Stimulated activated CD8-positive, alpha-beta memory T cell treated with anti-CD3 and anti-CD28 coated beads, Interleukin-2, amount 100 ng/mL, for 1 hour (primary cell): ENCODE results near the gene CDKN2A.

Experiments
- DNase-seq, 2 donors: peaks; one replicate each; pipeline ENCODE4 v3.0.0-alpha.2; 2020; ENCODE audit warnings: low read depth in 2 of 2

The CDKN2A gene

DNA sequence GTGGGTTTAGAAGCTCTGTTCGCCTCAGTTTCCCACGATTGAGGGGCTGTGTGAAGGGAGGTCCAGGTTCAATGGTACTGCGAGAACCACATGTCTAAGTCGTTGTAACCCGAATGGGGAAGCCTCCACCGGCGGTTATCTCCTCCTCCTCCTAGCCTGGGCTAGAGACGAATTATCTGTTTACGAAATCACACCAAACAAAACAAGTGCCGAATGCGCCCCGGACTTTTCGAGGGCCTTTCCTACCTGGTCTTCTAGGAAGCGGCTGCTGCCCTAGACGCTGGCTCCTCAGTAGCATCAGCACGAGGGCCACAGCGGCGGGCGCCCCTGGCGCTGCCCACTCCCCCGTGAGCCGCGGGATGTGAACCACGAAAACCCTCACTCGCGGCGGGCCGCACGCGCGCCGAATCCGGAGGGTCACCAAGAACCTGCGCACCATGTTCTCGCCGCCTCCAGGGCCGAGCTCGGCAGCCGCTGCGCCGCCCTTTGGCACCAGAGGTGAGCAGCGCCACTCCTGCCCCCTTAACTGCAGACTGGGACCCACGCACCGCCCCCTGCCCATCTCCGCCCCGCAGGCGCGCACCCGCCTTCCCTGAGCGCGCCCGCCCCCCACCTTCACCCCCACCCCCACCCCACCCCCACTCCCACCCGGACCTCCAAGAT, at the start of gene CDKN2A:
TSS of gene CDKN2A (minus strand) at position 500 of the 663 bp plus-strand sequence.
- no peak for DNase-seq

DNA sequence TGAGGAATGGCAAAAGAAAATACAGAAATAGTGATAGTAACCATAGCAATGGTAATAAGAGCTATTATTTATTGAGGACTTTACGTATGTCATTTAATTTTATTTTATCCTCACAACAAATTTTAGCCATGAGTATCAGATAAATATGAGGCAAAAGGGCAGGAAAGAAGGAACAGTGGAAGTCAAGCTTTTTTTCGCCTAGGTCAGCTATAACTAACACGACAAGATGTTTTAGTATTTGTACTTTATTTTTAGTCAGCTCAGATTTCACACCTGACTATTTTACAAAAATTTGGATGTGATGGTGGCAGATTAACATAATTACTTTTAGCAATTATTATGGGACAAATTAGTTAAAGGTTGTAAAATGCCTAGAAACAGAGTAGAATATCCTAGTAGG, 49.7 kb upstream of the CDKN2A start:
- DNase-seq: no peak

DNA sequence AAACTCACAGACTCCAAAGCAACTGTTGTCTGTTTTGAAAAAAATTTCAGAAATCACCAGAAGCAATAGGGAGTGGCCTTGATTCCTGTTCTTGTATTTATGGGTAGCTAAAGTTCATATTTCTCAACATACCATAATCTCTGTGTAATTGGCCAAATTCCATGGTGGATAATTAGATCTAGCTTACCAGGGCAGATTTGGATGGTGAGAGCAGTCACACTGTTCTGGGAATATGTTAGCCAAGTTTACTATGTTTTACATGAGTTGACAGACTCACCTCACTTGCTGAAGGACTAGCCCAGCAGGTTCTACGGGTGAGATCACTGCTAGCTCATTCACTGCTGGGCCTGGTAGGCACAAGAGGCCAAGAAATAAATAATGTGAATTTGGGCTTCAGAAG, 47.6 kb upstream of the CDKN2A start:
- no peak for DNase-seq

DNA sequence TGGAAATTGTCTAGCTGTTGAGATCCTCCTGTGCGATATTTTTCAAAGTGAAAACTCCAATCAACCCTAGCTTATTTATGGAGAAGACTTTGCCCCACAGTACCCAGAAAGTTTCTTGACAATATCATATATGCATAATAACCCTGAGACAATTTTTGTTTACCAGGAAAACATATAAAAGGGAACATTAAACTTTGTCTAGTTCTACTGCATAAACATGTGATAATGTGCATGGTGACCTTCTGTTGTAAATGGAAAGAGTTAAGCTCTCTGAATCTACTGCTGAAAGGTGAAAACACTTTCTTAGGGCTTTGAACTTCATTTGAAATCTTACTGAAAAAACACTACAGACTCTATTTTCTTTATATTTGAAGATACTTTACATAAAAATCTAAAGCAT, 47.2 kb upstream of the CDKN2A start:
- DNase-seq: no peak

DNA sequence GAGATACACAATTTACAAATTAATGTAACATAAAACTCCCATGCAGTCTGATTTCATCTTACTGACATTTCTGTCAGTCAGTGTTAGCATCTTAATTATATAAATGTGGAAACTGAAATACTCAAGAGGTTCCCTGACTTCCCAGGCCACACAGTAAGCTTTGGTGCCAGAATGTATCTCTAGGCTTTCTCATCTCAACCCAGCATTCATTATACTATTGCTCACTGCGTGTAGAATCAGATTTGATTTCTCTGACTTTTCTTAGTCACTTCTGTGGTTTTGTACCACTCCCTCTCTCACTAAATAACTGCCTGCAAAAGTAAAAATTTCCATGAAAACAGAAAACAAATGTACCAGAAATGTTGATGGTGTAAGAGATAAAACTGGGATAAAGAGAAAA, 46.6 kb upstream of the CDKN2A start:
- no peak for DNase-seq

DNA sequence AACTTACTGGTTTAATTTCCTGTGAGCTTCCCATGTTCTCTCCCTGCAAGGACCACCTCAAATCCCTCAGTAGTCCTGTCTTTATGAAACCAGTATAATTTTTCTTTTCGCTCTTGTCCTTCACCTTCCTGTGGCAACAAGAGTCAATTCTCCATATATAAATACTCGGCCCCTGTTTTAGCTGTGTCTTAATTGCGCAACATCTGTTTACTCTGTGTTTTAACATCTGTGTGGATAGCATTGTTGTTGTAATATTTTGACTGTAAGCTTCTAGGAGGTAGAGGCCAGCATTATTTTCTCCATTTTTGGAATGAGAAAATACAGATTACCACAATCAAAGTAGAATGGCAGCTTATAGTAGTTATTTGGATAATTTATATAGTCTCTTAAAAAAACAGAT, 45.1 kb upstream of the CDKN2A start:
- DNase-seq: no peak

DNA sequence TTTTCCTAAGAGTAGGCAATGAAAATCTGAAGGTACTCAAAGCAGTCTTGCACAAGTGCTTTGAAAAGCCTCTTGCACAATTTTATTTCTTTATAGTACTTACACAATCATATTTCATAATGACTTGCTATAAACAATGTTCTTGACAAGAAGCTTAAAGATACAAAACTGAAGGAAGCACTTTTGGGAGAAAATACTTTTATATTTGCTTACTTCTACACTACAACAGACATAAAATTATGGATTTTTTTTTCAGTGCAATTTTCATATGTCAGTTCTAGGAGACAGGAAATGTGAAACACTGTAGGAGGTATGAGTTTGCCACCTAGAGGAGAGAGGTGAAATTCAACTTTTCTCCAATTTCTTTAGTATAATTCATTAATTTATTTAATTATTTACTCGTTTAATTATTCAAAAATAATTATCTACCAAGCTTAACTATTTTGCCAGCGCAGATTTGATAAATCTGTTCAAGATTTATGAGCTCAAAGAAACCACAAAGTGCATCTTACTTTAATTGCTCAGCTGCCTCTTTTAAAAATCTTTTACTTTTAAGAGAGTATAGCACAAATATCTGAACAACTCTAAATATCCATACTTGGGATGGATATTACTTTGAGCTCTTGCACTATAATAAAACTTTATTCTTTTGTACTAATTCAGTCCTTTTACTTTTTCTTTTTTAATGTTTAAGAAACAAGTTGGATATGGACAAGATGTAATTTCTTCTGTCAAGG, 43.9 kb upstream of the CDKN2A start:
- no peak for DNase-seq

DNA sequence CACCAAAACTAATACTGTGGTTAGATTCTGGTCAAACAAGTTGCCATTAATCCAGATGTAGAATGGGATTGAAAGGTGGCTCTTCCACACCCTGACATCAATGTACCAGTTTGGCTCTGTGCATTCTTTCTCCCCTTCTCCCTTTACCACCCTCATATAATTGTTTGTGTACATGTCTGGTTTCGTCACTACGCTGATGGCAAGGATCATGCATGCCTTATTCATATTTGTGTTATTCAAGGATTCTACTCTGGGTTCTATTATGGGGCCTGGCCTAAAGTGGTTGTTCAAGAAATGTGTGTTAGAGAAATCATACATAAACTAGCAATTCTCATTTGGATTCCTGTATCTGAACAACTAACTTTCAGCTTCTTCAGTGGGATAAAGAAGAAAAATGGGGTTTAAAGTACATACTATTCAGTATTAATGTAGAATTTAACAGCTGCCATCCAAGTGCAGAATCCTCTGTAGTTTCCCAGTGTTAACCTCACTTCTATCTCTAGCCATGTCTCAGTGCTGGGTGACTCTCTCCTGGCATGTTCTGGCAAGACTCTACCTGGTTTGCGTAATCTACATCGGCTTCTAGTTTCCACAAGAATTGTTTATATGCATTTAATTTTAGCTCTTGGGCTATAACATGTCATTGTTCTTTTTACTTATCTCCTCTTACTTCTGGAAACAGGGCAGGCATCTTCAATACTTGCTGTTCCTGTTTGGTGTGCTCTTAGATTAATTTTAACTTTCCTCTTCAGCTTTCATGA, 42.9 kb upstream of the CDKN2A start:
- DNase-seq: no peak

DNA sequence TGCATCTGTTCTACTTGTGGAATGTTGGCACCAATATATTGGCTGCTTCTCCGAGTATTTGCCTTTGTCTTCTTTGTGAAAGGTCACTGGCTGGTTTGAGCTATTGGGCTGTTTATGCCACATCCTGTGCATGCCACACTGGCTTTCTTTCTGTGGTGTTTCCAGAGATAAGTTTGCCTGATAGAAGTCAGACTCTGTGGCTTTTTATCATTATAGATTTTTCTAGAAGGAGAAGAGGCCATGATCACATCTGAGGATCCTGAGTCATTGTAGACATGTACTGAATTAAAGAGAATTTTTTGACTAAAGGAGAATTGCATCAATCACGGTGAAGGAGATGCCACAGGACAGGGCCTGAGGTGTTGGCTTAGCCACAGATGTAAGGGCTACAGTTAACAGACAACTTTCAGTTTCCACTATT, 41.4 kb upstream of the CDKN2A start:
- DNase-seq: no peak

DNA sequence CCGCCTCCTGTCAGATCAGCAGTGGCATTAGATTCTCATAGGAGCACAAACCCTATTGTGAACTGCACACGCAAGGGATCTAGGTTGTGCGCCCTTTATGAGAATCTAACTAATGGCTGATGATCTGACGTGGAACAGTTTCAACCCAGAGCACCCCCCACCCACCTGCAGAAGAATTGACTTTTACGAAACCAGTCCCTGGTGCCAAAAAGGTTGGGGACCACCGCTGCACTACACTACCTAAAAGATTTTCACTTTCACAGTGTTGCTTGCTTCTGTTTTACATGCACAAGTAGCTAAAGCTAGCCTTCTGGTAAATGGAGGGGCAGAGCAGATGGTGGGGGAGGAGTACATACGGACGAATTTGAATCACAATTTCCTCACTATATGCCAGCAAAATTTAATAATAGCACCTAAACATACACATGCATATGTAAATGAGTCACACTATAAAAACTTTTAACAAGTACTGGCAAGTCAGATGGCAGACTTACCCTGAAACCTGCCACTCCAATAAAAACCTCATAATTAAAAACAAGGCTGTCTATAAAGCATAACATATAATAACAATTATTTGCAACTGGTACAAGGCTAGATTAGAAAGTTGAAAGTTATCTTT, 38.9 kb upstream of the CDKN2A start:
- DNase-seq: no peak

DNA sequence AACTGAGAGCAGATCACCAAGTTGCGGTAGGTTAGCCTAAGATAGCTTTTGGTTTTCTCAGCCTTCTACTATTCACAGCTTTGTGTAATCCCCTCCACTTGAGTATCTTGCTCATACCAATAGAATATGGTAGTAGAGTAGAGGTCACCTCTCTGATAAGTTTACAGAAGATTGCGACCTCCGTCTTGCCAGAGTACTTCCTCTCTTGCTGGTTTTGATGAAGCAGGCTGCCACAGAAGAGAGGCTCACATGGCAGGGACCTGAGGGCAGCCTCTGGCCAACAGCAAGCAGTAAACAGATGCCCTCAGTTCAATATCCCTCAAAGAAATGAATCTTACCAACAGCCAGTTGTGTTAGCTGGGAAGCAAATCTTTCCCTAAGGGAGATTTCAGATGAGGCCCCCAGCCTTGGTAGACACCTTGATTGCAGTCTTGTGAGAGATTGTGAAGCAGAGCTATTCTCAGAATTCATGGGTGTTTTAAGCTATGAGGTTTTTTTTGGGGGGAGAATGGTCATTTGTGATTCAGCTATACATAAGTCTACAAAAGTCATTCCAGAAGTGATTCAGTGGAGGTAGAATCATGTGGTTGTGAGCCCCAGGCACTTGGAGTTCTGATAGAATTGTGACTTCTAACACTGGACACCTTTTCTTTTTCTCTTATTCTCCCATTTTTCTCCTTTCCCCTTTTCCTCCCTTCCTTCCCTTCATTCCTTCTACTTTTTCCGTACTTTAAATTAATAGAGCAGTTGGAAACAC, 37.6 kb upstream of the CDKN2A start:
- no peak for DNase-seq

DNA sequence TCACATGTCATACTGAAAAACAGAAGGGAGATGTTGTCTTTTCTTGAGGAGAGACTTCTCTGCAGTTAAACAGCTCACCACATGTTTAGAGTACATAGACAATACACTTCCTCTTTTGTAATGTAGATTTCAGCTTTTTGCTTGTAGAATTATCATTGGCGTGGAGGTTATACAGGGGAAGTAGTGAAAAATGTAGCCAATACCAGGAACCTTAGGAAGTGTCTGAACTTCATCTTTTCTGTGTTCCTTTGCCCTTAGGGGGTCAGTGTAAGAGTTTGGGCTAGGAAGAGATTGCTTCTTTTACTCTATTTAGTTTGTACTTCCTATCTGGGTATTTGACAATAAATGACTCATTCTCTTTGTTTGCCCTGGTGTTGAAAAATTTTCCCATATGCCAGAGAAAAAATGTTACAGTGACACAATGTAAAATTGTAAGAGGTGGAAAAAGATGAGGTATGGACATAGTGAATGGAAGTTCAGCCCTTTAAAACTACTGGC, 36.0 kb upstream of the CDKN2A start:
- no peak for DNase-seq

DNA sequence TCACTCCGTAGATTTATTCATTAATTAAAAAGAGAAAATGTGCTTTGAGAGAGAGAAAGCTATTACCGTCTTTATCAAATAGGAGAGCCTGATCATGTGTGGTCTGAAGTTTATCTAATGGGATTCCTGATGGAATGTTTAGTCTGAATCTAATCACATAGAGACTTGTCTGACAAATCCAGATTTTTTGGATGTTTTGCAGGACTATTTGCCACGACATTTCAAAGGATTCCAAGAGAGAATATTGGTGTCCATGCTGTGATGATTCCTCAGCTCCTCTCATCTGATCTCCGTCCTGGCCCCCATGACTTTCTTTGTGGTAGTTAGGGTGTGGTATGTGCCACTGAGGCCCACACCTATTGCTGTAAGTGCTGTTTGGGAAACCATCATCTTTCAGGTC, 35.0 kb upstream of the CDKN2A start:
- no peak for DNase-seq

DNA sequence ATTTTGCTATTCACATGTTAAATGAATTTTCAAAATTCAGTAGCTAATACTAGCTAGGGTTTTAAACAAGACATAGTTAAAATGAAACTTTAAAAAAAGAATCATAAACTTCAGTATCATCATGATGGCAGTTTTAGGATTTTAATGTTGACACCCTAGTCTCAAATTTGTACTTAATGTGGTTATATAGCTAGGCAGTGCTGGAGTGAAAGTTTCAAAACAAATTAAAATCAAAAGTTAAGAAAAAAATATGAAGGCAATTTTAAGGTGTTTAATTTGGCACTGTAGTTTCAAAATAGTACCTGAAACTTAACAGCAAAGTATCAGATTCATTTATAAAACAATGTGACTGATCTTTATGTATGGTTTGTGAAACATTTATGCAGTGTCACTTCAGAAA, 34.2 kb upstream of the CDKN2A start:
- DNase-seq: no peak

DNA sequence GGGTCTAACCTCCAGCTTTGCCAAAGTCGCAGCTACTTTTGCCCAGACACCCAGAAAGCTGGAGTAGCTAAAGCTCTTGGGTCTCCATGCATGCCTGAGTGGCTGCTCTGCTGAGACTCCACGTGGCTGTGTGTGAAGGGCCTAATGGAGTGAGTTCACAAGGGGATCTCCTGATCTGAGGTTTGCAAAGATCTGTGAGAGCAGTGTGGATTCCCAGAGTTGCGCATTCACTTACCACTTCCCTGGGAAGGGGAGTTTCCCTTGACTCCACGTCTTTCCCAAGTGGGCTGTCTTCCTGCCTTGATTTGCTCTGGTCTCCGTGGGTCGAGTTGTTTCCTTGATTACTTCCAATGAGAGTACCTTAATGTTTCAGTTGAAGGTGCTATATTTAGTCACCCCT, 32.5 kb upstream of the CDKN2A start:
- DNase-seq: no peak

DNA sequence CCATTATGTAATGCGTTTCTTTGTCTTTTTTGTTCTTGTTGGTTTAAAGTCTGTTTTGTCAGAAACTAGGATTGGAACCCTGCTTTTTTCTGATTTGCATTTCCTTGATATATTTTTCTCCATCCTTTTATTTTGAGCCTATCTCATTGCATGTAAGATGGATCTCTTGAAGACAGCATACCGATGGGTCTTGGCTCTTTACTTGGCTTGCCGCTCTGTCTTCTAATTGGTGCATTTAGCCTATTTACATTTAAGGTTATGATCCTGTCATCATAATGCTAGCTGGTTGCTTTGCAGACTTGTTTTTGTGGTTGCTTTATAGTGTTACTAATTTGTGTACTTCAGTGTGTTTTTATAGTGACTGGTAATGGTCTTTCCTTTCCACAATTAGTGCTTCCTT, 28.2 kb upstream of the CDKN2A start:
- DNase-seq: no peak

DNA sequence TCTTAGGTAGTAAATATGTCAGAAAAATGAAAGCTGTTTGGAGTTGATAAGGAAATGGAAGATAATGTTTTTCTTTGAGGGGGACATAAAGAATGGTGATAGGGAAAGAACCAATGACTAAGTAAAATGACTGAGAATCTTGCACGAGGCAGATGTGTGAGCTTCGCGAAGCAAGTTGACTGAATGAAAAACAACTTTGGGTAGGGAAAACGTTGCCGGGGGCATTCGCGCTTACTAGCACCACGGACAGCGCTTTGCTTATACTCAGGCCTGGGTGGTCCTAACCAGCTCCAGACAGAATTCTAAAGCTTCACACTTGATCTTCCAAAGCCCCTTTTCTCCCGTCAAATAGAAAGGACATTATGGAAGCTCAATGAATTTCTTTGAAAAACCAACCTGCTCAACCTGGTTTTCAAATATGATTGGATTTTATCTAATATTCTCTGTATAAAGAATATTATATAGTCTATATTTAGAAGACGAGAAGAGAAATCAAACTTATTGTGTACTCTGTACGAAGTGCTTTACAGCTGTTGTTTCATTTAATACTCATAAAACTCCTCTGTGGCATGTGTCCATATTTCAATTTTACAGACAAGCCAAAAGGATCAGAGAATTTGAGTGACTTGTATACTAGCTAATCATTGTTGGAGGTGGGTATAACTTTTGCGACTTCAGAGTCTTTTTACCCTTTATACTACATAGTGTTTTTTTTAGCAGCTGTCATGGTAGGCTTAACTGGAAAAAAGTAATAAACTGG, 16.9 kb upstream of the CDKN2A start:
- no peak for DNase-seq

DNA sequence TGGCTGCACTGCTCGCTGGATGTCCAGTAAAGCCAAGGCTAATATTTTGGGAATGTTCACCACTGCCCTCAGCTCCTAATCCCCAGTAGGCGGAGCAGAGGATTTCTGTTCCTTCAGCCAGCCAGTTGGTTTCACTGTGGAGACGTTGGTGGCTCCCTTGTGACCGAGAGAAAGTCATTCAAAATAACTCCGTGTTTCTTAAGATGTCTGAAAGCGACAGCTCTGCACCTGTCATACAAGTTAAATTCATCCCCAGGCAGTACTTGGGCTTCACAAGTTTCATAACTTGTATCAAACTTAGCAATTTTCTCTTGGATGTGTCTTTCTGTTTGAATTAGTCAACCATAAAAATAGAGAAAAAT, 15.3 kb upstream of the CDKN2A start:
- DNase-seq: no peak

DNA sequence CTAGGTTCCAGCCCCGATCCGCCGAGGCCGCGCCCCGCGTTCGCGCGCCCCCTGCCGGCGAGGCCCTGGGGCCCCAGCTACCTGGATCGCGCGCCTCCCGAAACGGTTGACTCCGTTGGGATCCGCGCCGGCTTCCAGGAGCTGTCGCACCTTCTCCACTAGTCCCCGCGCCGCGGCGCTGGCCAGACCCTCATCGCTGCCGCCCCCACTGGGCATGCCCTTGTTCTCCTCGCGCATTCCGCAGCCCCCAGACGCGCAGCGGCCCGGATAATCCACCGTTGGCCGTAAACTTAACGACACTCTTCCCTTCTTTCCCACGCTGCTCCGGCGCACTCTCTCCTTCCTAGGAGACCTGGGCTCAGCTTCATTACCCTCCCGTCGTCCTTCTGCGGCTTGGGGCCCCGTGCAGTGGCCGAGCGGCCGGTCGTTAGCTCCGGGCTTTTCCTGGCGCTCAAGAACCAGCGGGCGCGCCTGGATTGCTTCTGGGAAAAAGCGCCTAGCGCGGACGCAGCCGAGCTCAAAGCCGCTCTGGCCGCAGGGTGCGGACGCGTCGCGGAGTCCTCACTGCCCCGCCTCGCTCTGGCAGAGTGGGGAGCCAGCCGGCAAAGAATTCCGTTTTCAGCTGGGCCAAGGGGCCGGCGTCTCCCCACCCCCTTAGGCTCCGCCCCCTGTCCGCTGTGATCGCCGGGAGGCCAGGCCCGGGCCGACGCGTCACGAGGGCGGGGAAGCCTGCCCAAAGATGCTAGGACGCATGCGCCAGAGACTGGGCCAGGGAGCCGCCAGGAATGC, 14.7 kb upstream of the CDKN2A start, which contains the start of gene CDKN2B:
TSS of gene CDKN2B (minus strand) at position 589 of the 789 bp plus-strand sequence. CDS start at position 237, 352 bp downstream.
- DNase-seq: peak in 1 of 2 donors; percentile 33

DNA sequence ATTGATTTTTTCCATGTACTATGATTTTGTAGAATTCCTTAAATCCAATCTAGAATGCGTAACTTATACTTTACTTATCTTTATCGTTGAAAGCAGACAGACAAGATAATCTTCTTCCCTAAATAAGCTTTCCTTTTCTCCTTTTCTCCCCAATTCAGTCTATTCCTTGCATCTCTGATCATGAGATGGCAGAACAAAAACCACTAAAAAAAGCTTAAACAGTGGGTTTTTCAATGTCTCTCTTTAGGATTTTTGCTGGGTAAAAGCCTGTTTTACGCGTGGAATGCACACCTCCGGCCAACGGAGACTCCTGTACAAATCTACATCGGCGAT, 14.2 kb upstream of the CDKN2A start:
- no peak for DNase-seq
